Measurements from ENCODE around the gene ELOVL7. TPM values are rescaled to one million over a fixed set of nuclear protein-coding genes. Genes with fewer than 3 reads are reported as not detected.

Gene ELOVL7
- polyA plus RNA-seq, 1 experiment = 0.11 TPM

DNA sequence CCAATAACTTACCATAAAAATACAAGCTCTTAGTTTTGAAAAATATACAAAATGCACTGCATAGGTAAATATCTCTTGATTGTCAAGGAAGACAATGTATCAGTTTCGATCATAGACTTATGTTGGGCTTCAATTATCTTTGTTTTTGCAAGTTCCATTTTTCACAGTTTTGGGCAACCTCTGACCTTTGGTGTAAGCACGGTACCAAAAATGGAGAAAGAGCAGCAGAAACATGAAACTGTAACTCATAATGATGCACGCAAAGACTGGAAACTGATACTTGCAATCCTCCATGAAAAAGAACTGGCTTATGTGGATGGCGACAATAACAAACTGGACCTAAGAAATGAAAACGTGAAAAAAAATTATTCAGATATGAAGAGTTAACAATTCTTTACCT is 89.6 kb downstream of the ELOVL7 start:
- Histone ChIP-seq H3K9me3 (ENCODE audit: control insufficient read depth, insufficient read depth, low read length) (no peaks in the 10 kb centered on the region), H3K4me3 (ENCODE audit: low read depth, low read length) (no peak overlapping the region), H3K27ac (ENCODE audit: low read depth, low read length) (no peak overlapping the region), H3K27me3 (ENCODE audit: control insufficient read depth, insufficient read depth, low read length) (no peaks in the 10 kb centered on the region)
- DNase-seq (ENCODE audit: low read depth, low spot score) = no peak
- TF ChIP-seq, protein P1, sequence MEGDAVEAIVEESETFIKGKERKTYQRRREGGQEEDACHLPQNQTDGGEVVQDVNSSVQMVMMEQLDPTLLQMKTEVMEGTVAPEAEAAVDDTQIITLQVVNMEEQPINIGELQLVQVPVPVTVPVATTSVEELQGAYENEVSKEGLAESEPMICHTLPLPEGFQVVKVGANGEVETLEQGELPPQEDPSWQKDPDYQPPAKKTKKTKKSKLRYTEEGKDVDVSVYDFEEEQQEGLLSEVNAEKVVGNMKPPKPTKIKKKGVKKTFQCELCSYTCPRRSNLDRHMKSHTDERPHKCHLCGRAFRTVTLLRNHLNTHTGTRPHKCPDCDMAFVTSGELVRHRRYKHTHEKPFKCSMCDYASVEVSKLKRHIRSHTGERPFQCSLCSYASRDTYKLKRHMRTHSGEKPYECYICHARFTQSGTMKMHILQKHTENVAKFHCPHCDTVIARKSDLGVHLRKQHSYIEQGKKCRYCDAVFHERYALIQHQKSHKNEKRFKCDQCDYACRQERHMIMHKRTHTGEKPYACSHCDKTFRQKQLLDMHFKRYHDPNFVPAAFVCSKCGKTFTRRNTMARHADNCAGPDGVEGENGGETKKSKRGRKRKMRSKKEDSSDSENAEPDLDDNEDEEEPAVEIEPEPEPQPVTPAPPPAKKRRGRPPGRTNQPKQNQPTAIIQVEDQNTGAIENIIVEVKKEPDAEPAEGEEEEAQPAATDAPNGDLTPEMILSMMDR (IDR thresholded peaks at IDR 0.05; ENCODE audit: low read depth, low read length) = no peak
- POLR2A ChIA-PET = no interaction called here
- CTCF ChIA-PET = no interaction called here

DNA sequence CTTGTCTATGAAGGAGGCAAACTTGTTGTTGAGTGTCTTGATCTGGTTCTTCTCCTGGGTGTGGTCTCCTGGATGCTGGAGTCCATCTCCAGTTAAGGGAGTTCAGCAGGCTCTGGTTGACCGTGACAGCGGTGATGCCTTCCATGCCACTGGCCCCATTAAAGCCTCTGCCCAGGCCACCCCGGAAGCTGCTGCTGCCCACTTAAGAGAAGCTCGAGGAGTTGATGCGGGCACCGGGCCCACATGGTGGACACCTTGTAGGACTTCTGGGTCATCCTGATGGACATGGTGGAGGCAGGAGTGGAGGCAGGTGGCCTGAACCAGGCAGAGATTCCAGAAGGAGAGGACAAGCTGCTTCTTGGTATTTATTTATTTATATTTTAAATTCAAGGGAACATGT is 99.4 kb downstream of the ELOVL7 start:
- POLR2A ChIA-PET = no interaction called here
- no peak for DNase-seq (ENCODE audit: low read depth, low spot score)
- Histone ChIP-seq H3K9me3 (ENCODE audit: control insufficient read depth, insufficient read depth, low read length) (no peaks in the 10 kb centered on the region), H3K27me3 (ENCODE audit: control insufficient read depth, insufficient read depth, low read length) (no peaks in the 10 kb centered on the region), H3K27ac (ENCODE audit: low read depth, low read length) (no peak overlapping the region), H3K4me3 (ENCODE audit: low read depth, low read length) (no peak overlapping the region)
- CTCF ChIA-PET = no interaction called here
- TF ChIP-seq, protein P1 (IDR thresholded peaks at IDR 0.05; ENCODE audit: low read depth, low read length) = no peak

DNA sequence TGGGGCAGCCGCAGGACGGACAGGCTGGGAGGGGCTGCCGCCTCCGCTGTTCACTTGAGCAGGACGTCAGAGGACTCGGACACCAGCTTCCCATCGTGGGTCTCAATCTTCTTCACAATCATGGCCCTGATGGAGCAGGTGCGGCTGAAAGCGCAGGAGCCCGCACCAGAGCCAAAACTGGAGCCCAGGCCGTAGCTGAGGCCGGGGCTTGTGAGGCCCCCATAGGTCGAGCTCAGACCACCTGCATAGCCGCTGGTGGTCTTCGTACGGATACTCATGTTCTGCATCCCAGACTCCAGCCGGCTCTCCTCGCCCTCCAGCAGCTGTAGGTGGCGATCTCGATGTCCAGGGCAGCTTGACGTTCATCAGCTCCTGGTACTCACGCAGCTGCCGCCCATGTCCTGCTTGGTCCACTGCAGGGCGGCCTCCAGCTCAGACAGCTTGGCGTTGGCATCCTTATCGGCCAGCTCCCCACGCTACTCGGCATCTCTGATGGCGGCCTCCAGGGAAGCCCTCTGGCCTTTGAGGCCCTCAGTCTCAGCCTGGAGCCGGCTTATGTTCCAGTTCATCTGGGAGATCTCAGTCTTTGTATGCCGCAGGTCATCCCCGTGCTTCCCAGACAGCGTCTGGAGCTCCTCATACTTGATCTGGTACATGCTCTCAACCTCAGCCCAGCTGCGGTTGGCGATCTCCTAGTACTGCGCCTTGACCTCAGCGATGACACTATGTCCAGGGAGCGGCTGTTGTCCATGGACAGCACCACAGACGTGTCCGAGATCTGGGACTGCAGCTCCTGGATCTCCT is 100.4 kb downstream of the ELOVL7 start:
- Histone ChIP-seq H3K4me3 (ENCODE audit: low read depth, low read length) (no peak overlapping the region), H3K27me3 (ENCODE audit: control insufficient read depth, insufficient read depth, low read length) (no peaks in the 10 kb centered on the region), H3K9me3 (ENCODE audit: control insufficient read depth, insufficient read depth, low read length) (no peaks in the 10 kb centered on the region), H3K27ac (ENCODE audit: low read depth, low read length) (no peak overlapping the region)
- POLR2A ChIA-PET = no interaction called here
- TF ChIP-seq, protein P1 (IDR thresholded peaks at IDR 0.05; ENCODE audit: low read depth, low read length) = no peak
- CTCF ChIA-PET = no interaction called here
- DNase-seq (ENCODE audit: low read depth, low spot score) = no peak

DNA sequence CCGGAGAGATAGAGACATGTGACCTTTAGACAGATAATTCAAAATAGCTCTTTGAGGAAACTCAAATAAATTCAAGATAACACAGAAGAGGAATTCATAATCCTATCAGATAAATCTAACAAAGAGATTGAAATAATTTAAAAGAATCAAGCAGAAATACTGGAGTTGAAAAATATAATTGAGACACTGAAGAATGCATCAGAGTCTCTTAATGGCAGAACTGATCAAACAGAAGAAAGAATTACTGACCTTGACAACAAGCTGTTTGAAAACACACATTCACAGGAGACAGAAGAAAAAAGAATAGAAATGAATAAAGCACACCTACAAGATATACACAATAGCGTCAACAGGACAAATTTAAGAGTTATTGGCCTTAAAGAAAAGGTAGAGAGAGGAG is 103.7 kb downstream of the ELOVL7 start:
- Histone ChIP-seq H3K27ac (ENCODE audit: low read depth, low read length) (no peak overlapping the region), H3K4me3 (ENCODE audit: low read depth, low read length) (no peak overlapping the region), H3K27me3 (ENCODE audit: control insufficient read depth, insufficient read depth, low read length) (no peaks in the 10 kb centered on the region), H3K9me3 (ENCODE audit: control insufficient read depth, insufficient read depth, low read length) (no peaks in the 10 kb centered on the region)
- ChIA-PET POLR2A (no interaction called here), CTCF (no interaction called here)
- DNase-seq (ENCODE audit: low read depth, low spot score) = no peak
- TF ChIP-seq, protein P1 (IDR thresholded peaks at IDR 0.05; ENCODE audit: low read depth, low read length) = no peak

DNA sequence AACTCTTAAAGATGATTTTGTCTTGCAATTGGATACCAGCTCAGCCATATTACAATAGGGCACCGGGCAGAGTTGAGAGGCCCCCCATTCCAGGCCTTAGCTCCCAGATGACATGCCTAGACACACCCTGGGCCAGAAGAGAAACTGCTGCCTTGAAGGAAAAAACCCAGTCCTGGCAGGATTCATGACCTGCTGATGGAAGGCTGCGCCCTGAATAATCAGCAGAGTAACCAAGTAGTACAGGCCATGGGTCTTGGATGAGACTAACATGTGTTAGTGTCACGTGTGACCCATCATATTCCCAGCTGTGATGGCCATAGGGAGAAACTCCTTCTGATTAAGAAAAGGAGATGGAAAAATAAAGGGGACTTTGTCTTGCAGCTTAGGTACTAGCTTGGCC is 105.1 kb downstream of the ELOVL7 start:
- TF ChIP-seq, protein P1 (IDR thresholded peaks at IDR 0.05; ENCODE audit: low read depth, low read length) = no peak
- ChIA-PET CTCF (no interaction called here), POLR2A (no interaction called here)
- Histone ChIP-seq H3K27me3 (ENCODE audit: control insufficient read depth, insufficient read depth, low read length) (no peaks in the 10 kb centered on the region), H3K9me3 (ENCODE audit: control insufficient read depth, insufficient read depth, low read length) (no peaks in the 10 kb centered on the region), H3K4me3 (ENCODE audit: low read depth, low read length) (no peak overlapping the region), H3K27ac (ENCODE audit: low read depth, low read length) (no peak overlapping the region)
- DNase-seq (ENCODE audit: low read depth, low spot score) = no peak

Measured in AG04450 (cell line).